ENCODE data around the gene LIMK1.

Gene LIMK1

GRCh38 chr7:74052628-74053027 lies 31.0 kb upstream of the LIMK1 start:
- no peaks in the 10 kb centered on the region for H3K36me3 ChIP-seq

GRCh38 chr7:74053589-74054186 lies 29.9 kb upstream of the LIMK1 start:
- no peaks in the 10 kb centered on the region for H3K9me3 ChIP-seq
- no peak overlapping the region for H3K4me3 ChIP-seq (ENCODE audit: low read depth in 1 of 2, low read length in 1 of 2)
- no peaks in the 10 kb centered on the region for H3K4me1 ChIP-seq (ENCODE audit: control insufficient read depth in 1 of 2, insufficient read depth in 1 of 2, low read depth in 1 of 2, low read length in 1 of 2)
- no peak overlapping the region for H3K27ac ChIP-seq
- H3K36me3 ChIP-seq: no peaks in the 10 kb centered on the region
- TF ChIP-seq CTCF (IDR thresholded peaks at IDR 0.05): no peak
- no peaks in the 10 kb centered on the region for H3K27me3 ChIP-seq

More at GRCh38 chr7:74052628-74053027, 31.0 kb upstream of the LIMK1 start:
- Histone ChIP-seq H3K9me3 (no peaks in the 10 kb centered on the region), H3K4me1 (ENCODE audit: control insufficient read depth in 1 of 2, insufficient read depth in 1 of 2, low read depth in 1 of 2, low read length in 1 of 2) (no peaks in the 10 kb centered on the region), H3K27me3 (no peaks in the 10 kb centered on the region), H3K27ac (no peak overlapping the region), H3K4me3 (ENCODE audit: low read depth in 1 of 2, low read length in 1 of 2) (no peak overlapping the region)
- no peak for TF ChIP-seq CTCF (IDR thresholded peaks at IDR 0.05)

GRCh38 chr7:74056096-74056915 lies 27.3 kb upstream of the LIMK1 start:
- no peaks in the 10 kb centered on the region for H3K9me3 ChIP-seq
- H3K4me1 ChIP-seq (ENCODE audit: control insufficient read depth in 1 of 2, insufficient read depth in 1 of 2, low read depth in 1 of 2, low read length in 1 of 2): no peaks in the 10 kb centered on the region
- no peaks in the 10 kb centered on the region for H3K36me3 ChIP-seq
- H3K27ac ChIP-seq: no peak overlapping the region
- TF ChIP-seq CTCF (IDR thresholded peaks at IDR 0.05): no peak
- no peak overlapping the region for H3K4me3 ChIP-seq (ENCODE audit: low read depth in 1 of 2, low read length in 1 of 2)
- H3K27me3 ChIP-seq: no peaks in the 10 kb centered on the region

GRCh38 chr7:74057216-74057925 lies 26.2 kb upstream of the LIMK1 start:
- Histone ChIP-seq H3K36me3 (no peaks in the 10 kb centered on the region), H3K4me3 (ENCODE audit: low read depth in 1 of 2, low read length in 1 of 2) (no peak overlapping the region)
- TF ChIP-seq CTCF (IDR thresholded peaks at IDR 0.05): no peak

GRCh38 chr7:74057987-74058386 lies 25.6 kb upstream of the LIMK1 start:
- no peak for TF ChIP-seq CTCF (IDR thresholded peaks at IDR 0.05)
- no peak overlapping the region for H3K27ac ChIP-seq
- no peaks in the 10 kb centered on the region for H3K36me3 ChIP-seq
- no peak overlapping the region for H3K4me3 ChIP-seq (ENCODE audit: low read depth in 1 of 2, low read length in 1 of 2)
- no peaks in the 10 kb centered on the region for H3K27me3 ChIP-seq
- no peaks in the 10 kb centered on the region for H3K4me1 ChIP-seq (ENCODE audit: control insufficient read depth in 1 of 2, insufficient read depth in 1 of 2, low read depth in 1 of 2, low read length in 1 of 2)
- H3K9me3 ChIP-seq: no peaks in the 10 kb centered on the region

More at GRCh38 chr7:74057216-74057925, 26.2 kb upstream of the LIMK1 start:
- H3K27me3 ChIP-seq: no peaks in the 10 kb centered on the region
- H3K4me1 ChIP-seq (ENCODE audit: control insufficient read depth in 1 of 2, insufficient read depth in 1 of 2, low read depth in 1 of 2, low read length in 1 of 2): no peaks in the 10 kb centered on the region
- H3K9me3 ChIP-seq: no peaks in the 10 kb centered on the region
- no peak overlapping the region for H3K27ac ChIP-seq

Measured in neutrophil (primary cell).